Measurements from ENCODE around the gene PAH. TPM values are rescaled to one million over a fixed set of nuclear protein-coding genes. Genes with fewer than 3 reads are reported as not detected.

Gene PAH
- total and polyA plus RNA-seq, 5 donors from 2014 or later, result not detected

- Mint-ChIP-seq H3K9me3 (peaks cover 0 to 3% (median 0%) of the 10 kb centered on the region in 7 donors), H3K27me3 (peaks cover 5% of the 10 kb centered on the region)
These were observed 104.7 kb downstream of the PAH start for GRCh38 chr12:102812344-102812743.

GRCh38 chr12:102811110-102811737 is 105.8 kb downstream of the PAH start:
- Mint-ChIP-seq H3K4me1 (no peaks in the 10 kb centered on the region), H3K27me3 (peaks cover 5% of the 10 kb centered on the region), H3K27ac (no peak overlapping the region), H3K4me3 (no peak overlapping the region), H3K36me3 (no peaks in the 10 kb centered on the region), H3K9me3 (peaks cover 0 to 3% (median 0%) of the 10 kb centered on the region in 7 donors)
- Histone ChIP-seq H3K27me3 (ENCODE audit: control insufficient read depth, insufficient read depth, low read length) (peaks cover 3% of the 10 kb centered on the region), H3K27ac (ENCODE audit: insufficient read depth, low read length, poor library complexity, severe bottlenecking) (no peak overlapping the region), H3K36me3 (ENCODE audit: control insufficient read depth, insufficient read depth, low read length) (no peaks in the 10 kb centered on the region), H3K4me3 (ENCODE audit: low read depth, low read length) (no peak overlapping the region), H3K4me1 (ENCODE audit: control insufficient read depth, insufficient read depth, low read length, poor library complexity, severe bottlenecking) (no peaks in the 10 kb centered on the region), H3K9me3 (ENCODE audit: control insufficient read depth in 2 of 2, low read length in 2 of 2) (no peaks in the 10 kb centered on the region)
- ATAC-seq (ENCODE audit: low read depth in 2 of 2), result no peak
- DNase-seq, result peak in 1 of 3 donors; percentile 6

More at GRCh38 chr12:102812344-102812743, 104.7 kb downstream of the PAH start:
- ATAC-seq (ENCODE audit: low read depth in 2 of 2) (no peak), DNase-seq (no peak)
- no peaks in the 10 kb centered on the region for H3K4me1 ChIP-seq (ENCODE audit: control insufficient read depth, insufficient read depth, low read length, poor library complexity, severe bottlenecking)
- Mint-ChIP-seq H3K4me1 (no peaks in the 10 kb centered on the region), H3K27ac (no peak overlapping the region), H3K36me3 (no peaks in the 10 kb centered on the region), H3K4me3 (no peak overlapping the region)
- no peaks in the 10 kb centered on the region for H3K9me3 ChIP-seq (ENCODE audit: control insufficient read depth in 2 of 2, low read length in 2 of 2)
- H3K27ac ChIP-seq (ENCODE audit: insufficient read depth, low read length, poor library complexity, severe bottlenecking), result no peak overlapping the region
- no peaks in the 10 kb centered on the region for H3K36me3 ChIP-seq (ENCODE audit: control insufficient read depth, insufficient read depth, low read length)
- H3K4me3 ChIP-seq (ENCODE audit: low read depth, low read length), result no peak overlapping the region
- H3K27me3 ChIP-seq (ENCODE audit: control insufficient read depth, insufficient read depth, low read length), result no peaks in the 10 kb centered on the region

GRCh38 chr12:102808412-102808811 is 108.6 kb downstream of the PAH start:
- ATAC-seq (ENCODE audit: low read depth in 2 of 2) (no peak), DNase-seq (no peak)
- Histone ChIP-seq H3K27ac (ENCODE audit: insufficient read depth, low read length, poor library complexity, severe bottlenecking) (no peak overlapping the region), H3K4me3 (ENCODE audit: low read depth, low read length) (no peak overlapping the region), H3K36me3 (ENCODE audit: control insufficient read depth, insufficient read depth, low read length) (no peaks in the 10 kb centered on the region), H3K9me3 (ENCODE audit: control insufficient read depth in 2 of 2, low read length in 2 of 2) (no peaks in the 10 kb centered on the region), H3K27me3 (ENCODE audit: control insufficient read depth, insufficient read depth, low read length) (peaks cover 3% of the 10 kb centered on the region), H3K4me1 (ENCODE audit: control insufficient read depth, insufficient read depth, low read length, poor library complexity, severe bottlenecking) (no peaks in the 10 kb centered on the region)
- Mint-ChIP-seq H3K4me1 (no peaks in the 10 kb centered on the region), H3K27me3 (peaks cover 5% of the 10 kb centered on the region), H3K9me3 (peaks cover 0 to 6% (median 0%) of the 10 kb centered on the region in 7 donors), H3K4me3 (no peak overlapping the region), H3K36me3 (no peaks in the 10 kb centered on the region), H3K27ac (no peak overlapping the region)

GRCh38 chr12:102806592-102806991 is 110.5 kb downstream of the PAH start:
- H3K36me3 Mint-ChIP-seq, result no peaks in the 10 kb centered on the region
- H3K27me3 ChIP-seq (ENCODE audit: control insufficient read depth, insufficient read depth, low read length), result peaks cover 3% of the 10 kb centered on the region
- no peak overlapping the region for H3K4me3 Mint-ChIP-seq
- H3K9me3 ChIP-seq (ENCODE audit: control insufficient read depth in 2 of 2, low read length in 2 of 2), result no peaks in the 10 kb centered on the region
- ATAC-seq (ENCODE audit: low read depth in 2 of 2), result no peak
- H3K27ac Mint-ChIP-seq, result no peak overlapping the region
- no peaks in the 10 kb centered on the region for H3K4me1 Mint-ChIP-seq
- H3K4me3 ChIP-seq (ENCODE audit: low read depth, low read length), result no peak overlapping the region
- peaks cover 0 to 6% (median 0%) of the 10 kb centered on the region in 7 donors for H3K9me3 Mint-ChIP-seq
- no peaks in the 10 kb centered on the region for H3K36me3 ChIP-seq (ENCODE audit: control insufficient read depth, insufficient read depth, low read length)
- no peaks in the 10 kb centered on the region for H3K4me1 ChIP-seq (ENCODE audit: control insufficient read depth, insufficient read depth, low read length, poor library complexity, severe bottlenecking)
- no peak for DNase-seq
- no peak overlapping the region for H3K27ac ChIP-seq (ENCODE audit: insufficient read depth, low read length, poor library complexity, severe bottlenecking)
- H3K27me3 Mint-ChIP-seq, result peaks cover 3% of the 10 kb centered on the region

GRCh38 chr12:102806110-102806509 is 110.9 kb downstream of the PAH start:
- Mint-ChIP-seq H3K9me3 (peaks cover 0 to 6% (median 0%) of the 10 kb centered on the region in 7 donors), H3K27ac (no peak overlapping the region), H3K36me3 (no peaks in the 10 kb centered on the region), H3K27me3 (no peaks in the 10 kb centered on the region), H3K4me1 (no peaks in the 10 kb centered on the region), H3K4me3 (no peak overlapping the region)
- Histone ChIP-seq H3K36me3 (ENCODE audit: control insufficient read depth, insufficient read depth, low read length) (no peaks in the 10 kb centered on the region), H3K27ac (ENCODE audit: insufficient read depth, low read length, poor library complexity, severe bottlenecking) (no peak overlapping the region), H3K9me3 (ENCODE audit: control insufficient read depth in 2 of 2, low read length in 2 of 2) (no peaks in the 10 kb centered on the region), H3K4me1 (ENCODE audit: control insufficient read depth, insufficient read depth, low read length, poor library complexity, severe bottlenecking) (no peaks in the 10 kb centered on the region), H3K4me3 (ENCODE audit: low read depth, low read length) (no peak overlapping the region), H3K27me3 (ENCODE audit: control insufficient read depth, insufficient read depth, low read length) (peaks cover 3% of the 10 kb centered on the region)
- no peak for DNase-seq
- no peak for ATAC-seq (ENCODE audit: low read depth in 2 of 2)

- no peaks in the 10 kb centered on the region for H3K36me3 ChIP-seq (ENCODE audit: control insufficient read depth, insufficient read depth, low read length)
- no peaks in the 10 kb centered on the region for H3K27me3 ChIP-seq (ENCODE audit: control insufficient read depth, insufficient read depth, low read length)
- H3K36me3 Mint-ChIP-seq, result no peaks in the 10 kb centered on the region
- no peak overlapping the region for H3K27ac ChIP-seq (ENCODE audit: insufficient read depth, low read length, poor library complexity, severe bottlenecking)
- no peaks in the 10 kb centered on the region for H3K9me3 ChIP-seq (ENCODE audit: control insufficient read depth in 2 of 2, low read length in 2 of 2)
- H3K4me3 ChIP-seq (ENCODE audit: low read depth, low read length), result no peak overlapping the region
- DNase-seq (no peak), ATAC-seq (ENCODE audit: low read depth in 2 of 2) (no peak)
- H3K4me1 Mint-ChIP-seq, result no peaks in the 10 kb centered on the region
- H3K4me1 ChIP-seq (ENCODE audit: control insufficient read depth, insufficient read depth, low read length, poor library complexity, severe bottlenecking), result no peaks in the 10 kb centered on the region
- H3K9me3 Mint-ChIP-seq, result peaks cover 0 to 6% (median 0%) of the 10 kb centered on the region in 7 donors
- H3K27me3 Mint-ChIP-seq, result no peaks in the 10 kb centered on the region
- H3K27ac Mint-ChIP-seq, result no peak overlapping the region
- H3K4me3 Mint-ChIP-seq, result no peak overlapping the region
These were observed 116.5 kb downstream of the PAH start for GRCh38 chr12:102800565-102800964.

- H3K4me1 Mint-ChIP-seq, result no peaks in the 10 kb centered on the region
- ATAC-seq (ENCODE audit: low read depth in 2 of 2) (no peak), DNase-seq (no peak)
- H3K27me3 ChIP-seq (ENCODE audit: control insufficient read depth, insufficient read depth, low read length), result no peaks in the 10 kb centered on the region
- H3K4me1 ChIP-seq (ENCODE audit: control insufficient read depth, insufficient read depth, low read length, poor library complexity, severe bottlenecking), result no peaks in the 10 kb centered on the region
- no peak overlapping the region for H3K4me3 Mint-ChIP-seq
- H3K4me3 ChIP-seq (ENCODE audit: low read depth, low read length), result no peak overlapping the region
- H3K27ac ChIP-seq (ENCODE audit: insufficient read depth, low read length, poor library complexity, severe bottlenecking), result no peak overlapping the region
- no peaks in the 10 kb centered on the region for H3K9me3 ChIP-seq (ENCODE audit: control insufficient read depth in 2 of 2, low read length in 2 of 2)
- H3K36me3 ChIP-seq (ENCODE audit: control insufficient read depth, insufficient read depth, low read length), result no peaks in the 10 kb centered on the region
- H3K27ac Mint-ChIP-seq, result no peak overlapping the region
- H3K9me3 Mint-ChIP-seq, result peaks cover 0 to 6% (median 0%) of the 10 kb centered on the region in 7 donors
- no peaks in the 10 kb centered on the region for H3K27me3 Mint-ChIP-seq
- no peaks in the 10 kb centered on the region for H3K36me3 Mint-ChIP-seq
These were observed 117.8 kb downstream of the PAH start for GRCh38 chr12:102799229-102799628.

GRCh38 chr12:102797528-102797927 is 119.5 kb downstream of the PAH start:
- H3K27me3 ChIP-seq (ENCODE audit: control insufficient read depth, insufficient read depth, low read length), result no peaks in the 10 kb centered on the region
- DNase-seq (no peak), ATAC-seq (ENCODE audit: low read depth in 2 of 2) (no peak)
- no peaks in the 10 kb centered on the region for H3K36me3 ChIP-seq (ENCODE audit: control insufficient read depth, insufficient read depth, low read length)
- no peak overlapping the region for H3K4me3 Mint-ChIP-seq
- H3K27ac ChIP-seq (ENCODE audit: insufficient read depth, low read length, poor library complexity, severe bottlenecking), result no peak overlapping the region
- H3K27ac Mint-ChIP-seq, result no peak overlapping the region
- no peaks in the 10 kb centered on the region for H3K27me3 Mint-ChIP-seq
- peaks cover 0 to 4% (median 0%) of the 10 kb centered on the region in 7 donors for H3K9me3 Mint-ChIP-seq
- no peaks in the 10 kb centered on the region for H3K36me3 Mint-ChIP-seq
- H3K4me1 ChIP-seq (ENCODE audit: control insufficient read depth, insufficient read depth, low read length, poor library complexity, severe bottlenecking), result no peaks in the 10 kb centered on the region
- no peaks in the 10 kb centered on the region for H3K9me3 ChIP-seq (ENCODE audit: control insufficient read depth in 2 of 2, low read length in 2 of 2)
- H3K4me1 Mint-ChIP-seq, result no peaks in the 10 kb centered on the region
- no peak overlapping the region for H3K4me3 ChIP-seq (ENCODE audit: low read depth, low read length)

Measured in CD4-positive, CD25-positive, alpha-beta regulatory T cell (primary cell).